BJ (cell line): ENCODE data around the gene ZNF512B. TPM values are rescaled to one million over a fixed set of nuclear protein-coding genes. Genes with fewer than 3 reads are reported as not detected.

ENCODE experiments used
- CTCF ChIA-PET: fragments of 350-600 bp; formaldehyde crosslinking; extraction: SDS; loops from one replicate; lab custom pipeline; 2021; ENCODE audit warnings: antibody characterized with exemption, inconsistent platforms; lab: Yijun Ruan, JAX
- POLR2A ChIA-PET: fragments of 300-600 bp; sonication (Branson Sonifier 250); formaldehyde crosslinking; extraction: SDS; loops from one replicate; lab custom pipeline; 2021; ENCODE audit warnings: antibody characterized with exemption; lab: Charles Lee
- DNase-seq: peaks from one replicate; pipeline ENCODE4 v3.0.0-alpha.2; 2011; ENCODE audit warnings: low read depth
- H3K27me3 ChIP-seq: 2 replicates; pipeline ENCODE4 v1.6.0; 2011; ENCODE audit warnings: low read length; ENCODE audit not compliant: control insufficient read depth, insufficient read depth
- H3K36me3 ChIP-seq: 2 replicates; pipeline ENCODE4 v1.5.1; 2011; ENCODE audit warnings: low read length; ENCODE audit not compliant: control insufficient read depth, insufficient read depth
- H3K4me3 ChIP-seq: 2 replicates; pipeline ENCODE4 v1.5.1; 2011; ENCODE audit warnings: low read depth, mild to moderate bottlenecking, control low read depth, low read length
- CTCF ChIP-seq: IDR thresholded peaks from 2 replicates; pipeline ENCODE4 v1.5.1; 2011; ENCODE audit warnings: low read depth, mild to moderate bottlenecking, control low read depth, inconsistent platforms, low read length, moderate library complexity; ENCODE audit not compliant: insufficient read depth
- polyA plus RNA-seq: library from polyadenylated mRNA; depleted of rRNA; stranded (reverse); fragments of >200 nt; gene quantifications from 2 replicates; pipeline ENCODE4 v1.2.3, GENCODE V29; 2011

The ZNF512B gene
- polyA plus RNA-seq, 1 experiment, result 6.0 TPM

- no peak overlapping the region for H3K4me3 ChIP-seq
- no peaks in the 10 kb centered on the region for H3K27me3 ChIP-seq
- ChIA-PET POLR2A (interaction anchor here (0.7 kb wide), 1 partner anchor 377 kb away, joined by 3 read pairs; no protein-coding TSS in a partner anchor), CTCF (interaction anchor here (1.3 kb wide), 1 partner anchor 172 kb away, joined by 3 read pairs; no protein-coding TSS in a partner anchor)
- TF ChIP-seq CTCF, result no peak
- peaks cover 23% of the 10 kb centered on the region for H3K36me3 ChIP-seq
- no peak for DNase-seq
Observed at GRCh38 chr20:63958471-63958870, 11.3 kb downstream of the ZNF512B start.

- CTCF ChIA-PET, result interaction anchor here (1.2 kb wide), 1 partner anchor 11 kb away, joined by 3 read pairs; no protein-coding TSS in a partner anchor
- no peak overlapping the region for H3K4me3 ChIP-seq
- no peak for DNase-seq
- POLR2A ChIA-PET, result no interaction called here
- H3K36me3 ChIP-seq, result peaks cover 20% of the 10 kb centered on the region
- H3K27me3 ChIP-seq, result no peaks in the 10 kb centered on the region
- TF ChIP-seq CTCF, result no peak
Observed at GRCh38 chr20:63957690-63958441, 11.9 kb downstream of the ZNF512B start.

GRCh38 chr20:63957004-63957689 is 12.6 kb downstream of the ZNF512B start:
- Histone ChIP-seq H3K4me3 (peak overlapping the region; percentile 50), H3K36me3 (peaks cover 21% of the 10 kb centered on the region), H3K27me3 (no peaks in the 10 kb centered on the region)
- CTCF ChIA-PET, result interaction anchor here (1.2 to 1.4 kb wide), 2 partner anchors 12 to 17 kb away, joined by 3 to 7 read pairs; no protein-coding TSS in a partner anchor
- DNase-seq, result no peak
- POLR2A ChIA-PET, result no interaction called here
- peak; percentile 43; the same call in 1 of the 2 replicates for TF ChIP-seq CTCF

- Histone ChIP-seq H3K27me3 (no peaks in the 10 kb centered on the region), H3K36me3 (peaks cover 17% of the 10 kb centered on the region), H3K4me3 (peak overlapping the region; percentile 50)
- no peak for TF ChIP-seq CTCF
- no peak for DNase-seq
- ChIA-PET POLR2A (interaction anchor here (0.6 kb wide), 2 partner anchors 28 to 83 kb away, joined by 3 to 4 read pairs; no protein-coding TSS in a partner anchor), CTCF (interaction anchor here (0.8 to 1.4 kb wide), 5 partner anchors 12 to 419 kb away, joined by 3 to 7 read pairs (median 3); no protein-coding TSS in a partner anchor)
Observed at GRCh38 chr20:63956664-63957003, 13.1 kb downstream of the ZNF512B start.
